ENCODE data around the gene CKAP5.

The CKAP5 gene

DNA sequence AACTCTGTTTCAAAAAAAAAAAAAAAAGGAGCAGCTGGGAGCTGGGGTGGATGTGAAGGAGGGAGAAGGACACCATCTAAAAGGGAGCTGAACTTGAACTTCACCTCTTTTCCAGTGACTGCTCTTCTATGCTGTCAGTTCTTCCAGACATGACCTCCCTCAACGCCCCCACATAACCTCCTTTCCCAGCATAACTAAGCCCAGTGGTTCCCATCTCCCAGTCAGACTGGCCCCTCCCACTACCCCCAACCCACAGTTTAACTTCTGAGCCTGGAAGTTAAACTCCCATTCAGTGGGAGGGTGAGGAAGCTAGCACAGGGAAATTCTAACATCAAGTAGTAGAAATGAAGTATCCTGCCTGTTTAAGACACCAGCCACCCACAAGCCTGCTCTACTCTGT is 147.5 kb downstream of the CKAP5 start:
- DNase-seq (ENCODE audit: low spot score): no peak

DNA sequence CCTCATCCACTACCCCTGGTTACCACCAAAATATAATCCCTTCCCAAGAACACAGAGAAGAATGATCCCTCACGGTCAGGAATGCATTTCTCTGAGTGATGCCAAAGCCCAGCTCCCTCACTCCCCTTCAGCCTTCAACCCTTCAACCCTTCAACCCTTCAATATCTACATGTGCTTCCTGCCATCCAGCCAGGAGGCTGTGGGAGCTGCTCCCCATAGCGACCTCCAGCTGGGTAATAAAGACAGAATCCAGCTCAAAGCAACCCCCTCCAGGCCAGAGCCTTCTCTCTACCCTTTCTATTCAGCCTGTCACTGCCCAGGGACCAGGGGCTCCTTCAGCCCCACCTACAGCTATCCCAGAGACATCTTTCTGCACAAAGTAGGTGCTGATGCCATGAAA is 148.4 kb downstream of the CKAP5 start:
- no peak for DNase-seq (ENCODE audit: low spot score)

DNA sequence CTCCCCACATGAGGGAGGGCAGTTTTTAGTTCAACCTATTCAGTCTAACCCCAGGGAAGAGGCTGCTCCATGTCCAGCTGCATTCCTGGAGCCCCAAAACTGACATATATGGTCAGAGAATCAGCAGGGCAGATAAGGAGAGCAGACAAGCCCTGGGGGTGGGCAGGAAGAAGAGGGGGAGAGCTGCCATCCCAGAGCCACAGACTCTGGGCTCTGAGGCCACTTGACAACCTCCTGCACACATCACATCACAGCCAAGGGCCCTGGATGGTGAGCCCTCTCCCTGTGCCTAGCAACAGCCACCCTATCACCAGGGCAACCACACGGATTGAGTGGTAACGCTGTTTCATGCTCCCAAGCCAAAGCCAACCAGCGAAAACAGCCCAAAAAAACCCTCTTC is 148.8 kb downstream of the CKAP5 start:
- peak; percentile 63 for DNase-seq (ENCODE audit: low spot score)

DNA sequence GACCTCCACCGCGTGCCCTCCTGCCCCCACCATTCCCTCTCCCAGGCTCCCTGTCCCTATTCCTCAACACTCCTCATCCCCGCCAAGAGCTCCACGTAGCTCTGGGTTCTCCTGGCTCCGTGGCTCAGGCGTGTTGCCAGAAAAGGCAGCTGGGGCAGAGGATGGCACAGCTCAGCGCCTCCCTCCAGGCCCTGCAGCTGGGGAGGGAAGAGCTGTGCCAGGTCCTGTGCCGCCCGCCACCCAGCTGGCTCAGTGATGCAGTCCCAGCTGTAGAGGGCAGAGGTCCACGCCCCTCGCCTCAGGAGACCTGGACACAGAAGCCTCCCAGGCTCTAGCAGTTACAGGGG is 149.9 kb downstream of the CKAP5 start:
- DNase-seq (ENCODE audit: low spot score): peak; percentile 98

DNA sequence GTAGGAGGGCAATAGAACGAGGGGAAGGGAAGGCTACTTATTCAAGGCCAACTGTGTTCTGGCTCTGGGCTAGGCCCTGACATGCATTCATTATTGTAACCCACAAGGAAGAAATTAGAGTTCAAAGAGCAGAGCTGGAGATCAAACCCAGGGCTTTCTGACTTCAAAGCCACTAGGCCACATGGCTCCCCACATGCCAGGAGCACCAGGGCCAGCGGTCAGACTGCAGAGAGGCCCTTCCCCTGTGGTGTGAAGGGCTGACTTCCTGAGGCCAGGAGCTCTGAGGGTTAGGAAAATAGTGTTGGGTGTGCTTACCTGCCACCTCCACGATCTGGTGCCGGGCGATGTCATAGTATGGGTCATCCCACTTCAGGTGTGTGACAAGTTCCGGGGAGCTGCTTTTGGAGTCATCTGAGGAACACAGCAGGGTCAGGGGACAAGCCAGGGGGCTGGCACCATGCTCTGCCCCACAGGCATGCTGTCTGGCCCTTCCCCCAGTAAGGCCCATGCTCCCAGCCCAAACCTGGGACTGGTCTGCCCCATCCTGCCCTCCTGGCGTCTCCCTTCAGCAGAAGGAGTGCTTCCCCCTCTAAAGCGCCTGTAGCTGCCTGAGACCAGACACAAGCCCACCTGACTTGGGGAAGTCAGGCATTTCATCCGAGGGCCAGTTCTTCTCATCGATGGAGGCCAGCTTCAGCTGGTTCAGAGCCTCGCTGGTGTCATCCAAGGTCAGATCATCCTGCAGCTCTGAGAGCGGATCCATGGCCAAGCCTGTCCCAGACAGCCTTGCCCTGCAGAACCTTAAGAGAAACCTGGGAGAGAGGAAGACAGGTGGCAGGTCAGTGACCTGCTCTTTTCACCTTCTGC is 150.5 kb downstream of the CKAP5 start:
- no peak for DNase-seq (ENCODE audit: low spot score)

DNA sequence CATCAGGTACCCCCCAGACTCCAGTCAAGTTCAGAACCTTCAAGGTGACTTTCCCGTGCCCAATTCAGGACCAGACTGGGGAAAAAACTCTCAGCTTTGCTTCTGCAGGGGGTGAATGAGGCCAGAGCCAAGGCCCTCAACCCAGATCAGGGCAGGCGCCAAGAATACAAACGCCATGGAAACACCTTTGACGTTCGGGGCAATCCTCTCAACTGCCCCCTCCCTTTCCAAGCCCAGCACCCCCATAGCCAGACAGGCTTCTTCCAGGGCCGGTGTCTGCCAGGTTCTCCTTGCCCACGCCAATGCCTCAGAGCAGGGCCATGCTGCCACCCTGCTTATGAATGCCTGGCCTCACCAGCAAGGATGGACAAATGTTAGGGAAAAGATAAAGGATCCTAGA is 151.5 kb downstream of the CKAP5 start:
- DNase-seq (ENCODE audit: low spot score): no peak

DNA sequence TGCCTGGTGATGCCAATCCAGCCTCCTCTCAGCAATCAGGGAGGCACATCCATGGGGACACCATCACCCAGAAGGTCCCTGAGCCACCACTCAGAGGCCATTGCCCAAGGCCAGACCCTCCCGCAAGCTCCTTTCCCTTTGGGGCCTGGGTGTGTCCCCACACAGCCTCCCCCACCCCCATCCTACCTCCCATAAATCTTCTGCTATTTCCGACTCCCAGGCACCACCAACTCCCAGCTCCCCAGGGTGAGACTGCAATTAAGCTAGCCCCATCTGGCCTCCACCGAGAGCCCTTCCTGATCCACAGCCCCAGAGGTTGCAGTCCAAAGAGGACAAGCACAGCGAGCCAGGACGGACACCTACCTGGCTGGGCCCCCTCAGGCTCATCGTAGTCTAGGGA is 152.0 kb downstream of the CKAP5 start:
- no peak for DNase-seq (ENCODE audit: low spot score)

DNA sequence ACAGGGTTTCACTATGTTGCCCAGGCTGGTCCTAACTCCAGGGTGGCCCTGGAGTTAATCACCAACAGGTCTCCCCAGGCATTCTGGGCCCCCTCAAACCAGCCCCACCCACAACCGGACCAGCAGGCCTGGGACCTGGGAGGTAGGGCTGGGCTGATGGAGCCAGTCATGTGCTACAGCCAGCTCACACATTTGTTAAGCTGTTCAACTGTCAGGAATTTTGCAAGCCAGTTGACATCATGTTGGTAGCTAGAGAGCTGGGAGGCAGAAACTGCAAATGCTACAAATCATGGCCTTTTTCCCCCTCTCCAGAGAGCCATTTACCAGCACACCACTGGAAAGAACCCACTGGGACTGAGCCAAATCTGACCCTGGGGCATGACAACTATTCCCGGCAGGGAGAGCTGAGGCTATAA is 152.5 kb downstream of the CKAP5 start:
- no peak for DNase-seq (ENCODE audit: low spot score)

Measured in pons (tissue), 1 donor.